Measurements from ENCODE around the gene DUSP22.

DNA sequence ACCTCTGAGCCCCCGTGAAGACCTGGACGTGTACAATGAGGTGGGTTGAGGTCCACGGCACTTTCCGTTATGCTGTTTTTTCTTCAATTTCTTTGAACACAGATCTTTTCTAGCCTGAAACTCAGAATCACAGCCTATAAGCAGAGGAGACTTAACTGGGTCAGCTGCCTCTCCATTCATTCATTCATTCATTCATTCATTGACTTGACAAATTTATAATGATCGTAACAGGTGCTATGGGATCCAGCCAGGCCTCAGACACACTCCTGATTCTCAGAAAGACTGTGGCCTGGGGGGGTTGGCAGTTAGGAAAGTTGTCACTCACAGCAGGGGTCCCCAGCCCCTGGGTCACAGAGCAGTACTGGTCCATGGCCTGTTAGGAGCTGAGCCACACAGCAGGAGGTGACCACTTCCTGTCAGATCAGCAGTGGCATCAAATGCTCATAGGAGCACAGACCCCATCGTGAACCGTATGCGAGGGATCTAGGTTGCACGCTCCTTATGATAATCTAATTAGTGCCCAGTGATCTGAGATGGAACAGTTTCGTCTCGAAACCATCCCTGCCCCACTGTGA, 60.7 kb downstream of the DUSP22 start:
- TF ChIP-seq, protein P1, sequence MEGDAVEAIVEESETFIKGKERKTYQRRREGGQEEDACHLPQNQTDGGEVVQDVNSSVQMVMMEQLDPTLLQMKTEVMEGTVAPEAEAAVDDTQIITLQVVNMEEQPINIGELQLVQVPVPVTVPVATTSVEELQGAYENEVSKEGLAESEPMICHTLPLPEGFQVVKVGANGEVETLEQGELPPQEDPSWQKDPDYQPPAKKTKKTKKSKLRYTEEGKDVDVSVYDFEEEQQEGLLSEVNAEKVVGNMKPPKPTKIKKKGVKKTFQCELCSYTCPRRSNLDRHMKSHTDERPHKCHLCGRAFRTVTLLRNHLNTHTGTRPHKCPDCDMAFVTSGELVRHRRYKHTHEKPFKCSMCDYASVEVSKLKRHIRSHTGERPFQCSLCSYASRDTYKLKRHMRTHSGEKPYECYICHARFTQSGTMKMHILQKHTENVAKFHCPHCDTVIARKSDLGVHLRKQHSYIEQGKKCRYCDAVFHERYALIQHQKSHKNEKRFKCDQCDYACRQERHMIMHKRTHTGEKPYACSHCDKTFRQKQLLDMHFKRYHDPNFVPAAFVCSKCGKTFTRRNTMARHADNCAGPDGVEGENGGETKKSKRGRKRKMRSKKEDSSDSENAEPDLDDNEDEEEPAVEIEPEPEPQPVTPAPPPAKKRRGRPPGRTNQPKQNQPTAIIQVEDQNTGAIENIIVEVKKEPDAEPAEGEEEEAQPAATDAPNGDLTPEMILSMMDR (IDR thresholded peaks at IDR 0.05) = no peak
- TF ChIP-seq EP300 (IDR thresholded peaks at IDR 0.05) = no peak
- no peak for TF ChIP-seq POLR2AphosphoS5 (IDR thresholded peaks at IDR 0.05)

Measured in suprapubic skin (tissue), 4 donors.